ENCODE measurements around the gene RSL1D1. TPM values are rescaled to one million over a fixed set of nuclear protein-coding genes. Genes with fewer than 3 reads are reported as not detected.

Gene RSL1D1
- total RNA-seq, 1 experiment from 2014 or later: 195 TPM

DNA sequence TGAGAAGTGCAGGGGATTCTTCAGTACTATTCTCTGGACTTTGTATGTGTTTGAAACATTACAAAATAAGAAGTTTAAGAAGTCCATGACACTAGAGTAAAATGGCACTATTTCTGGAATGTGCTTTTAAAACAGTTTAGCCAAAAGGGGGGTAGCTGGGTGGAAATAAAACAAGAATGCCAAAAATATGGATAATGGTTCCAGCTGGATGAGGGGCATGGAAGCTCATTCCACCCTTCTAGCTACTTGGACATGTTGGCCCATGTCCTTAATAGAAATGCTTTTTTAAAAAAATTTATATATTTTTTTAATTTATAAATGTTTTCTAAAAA is 67.3 kb downstream of the RSL1D1 start:
- ATAC-seq (no peak), DNase-seq (ENCODE audit: low read depth, low spot score) (no peak)
- ChIA-PET POLR2A (no interaction called here), CTCF (no interaction called here)
- no TSS peak for BruUV-seq (replicated peaks)
- intact Hi-C loops (cut with micrococcal nuclease; ENCODE audit: unreplicated experiment) (no loop called here), in situ Hi-C loops (cut with HindIII; ENCODE audit: low pct_unique_long_range_greater_than_20kb, low sequenced_read_pairs) (no loop called here)
- H3K4me1 ChIP-seq (ENCODE audit: control insufficient read depth, insufficient read depth, low read length): peaks cover 43% of the 10 kb centered on the region
- H3K9me3 ChIP-seq (ENCODE audit: control insufficient read depth, insufficient read depth, low read depth, low read length): no peaks in the 10 kb centered on the region
- no peaks in the 10 kb centered on the region for H3K27me3 ChIP-seq (ENCODE audit: control insufficient read depth, insufficient read depth, low read length)
- peaks cover 7% of the 10 kb centered on the region for H3K36me3 ChIP-seq (ENCODE audit: control insufficient read depth, insufficient read depth, low read length)
- H3K4me3 ChIP-seq (ENCODE audit: low read depth in 2 of 2, low read length in 2 of 2): no peak overlapping the region; a peak in 2 of 4 replicates
- TF ChIP-seq TCF7L2 (IDR thresholded peaks at IDR 0.05; ENCODE audit: low read depth, low read length) (no peak), SIN3A (IDR thresholded peaks at IDR 0.05; ENCODE audit: borderline replicate concordance, insufficient read depth, low read depth, low read length) (no peak), POLR2AphosphoS5 (IDR thresholded peaks at IDR 0.05; ENCODE audit: low read depth, low read length) (no peak)
- TF ChIP-seq, protein P1, sequence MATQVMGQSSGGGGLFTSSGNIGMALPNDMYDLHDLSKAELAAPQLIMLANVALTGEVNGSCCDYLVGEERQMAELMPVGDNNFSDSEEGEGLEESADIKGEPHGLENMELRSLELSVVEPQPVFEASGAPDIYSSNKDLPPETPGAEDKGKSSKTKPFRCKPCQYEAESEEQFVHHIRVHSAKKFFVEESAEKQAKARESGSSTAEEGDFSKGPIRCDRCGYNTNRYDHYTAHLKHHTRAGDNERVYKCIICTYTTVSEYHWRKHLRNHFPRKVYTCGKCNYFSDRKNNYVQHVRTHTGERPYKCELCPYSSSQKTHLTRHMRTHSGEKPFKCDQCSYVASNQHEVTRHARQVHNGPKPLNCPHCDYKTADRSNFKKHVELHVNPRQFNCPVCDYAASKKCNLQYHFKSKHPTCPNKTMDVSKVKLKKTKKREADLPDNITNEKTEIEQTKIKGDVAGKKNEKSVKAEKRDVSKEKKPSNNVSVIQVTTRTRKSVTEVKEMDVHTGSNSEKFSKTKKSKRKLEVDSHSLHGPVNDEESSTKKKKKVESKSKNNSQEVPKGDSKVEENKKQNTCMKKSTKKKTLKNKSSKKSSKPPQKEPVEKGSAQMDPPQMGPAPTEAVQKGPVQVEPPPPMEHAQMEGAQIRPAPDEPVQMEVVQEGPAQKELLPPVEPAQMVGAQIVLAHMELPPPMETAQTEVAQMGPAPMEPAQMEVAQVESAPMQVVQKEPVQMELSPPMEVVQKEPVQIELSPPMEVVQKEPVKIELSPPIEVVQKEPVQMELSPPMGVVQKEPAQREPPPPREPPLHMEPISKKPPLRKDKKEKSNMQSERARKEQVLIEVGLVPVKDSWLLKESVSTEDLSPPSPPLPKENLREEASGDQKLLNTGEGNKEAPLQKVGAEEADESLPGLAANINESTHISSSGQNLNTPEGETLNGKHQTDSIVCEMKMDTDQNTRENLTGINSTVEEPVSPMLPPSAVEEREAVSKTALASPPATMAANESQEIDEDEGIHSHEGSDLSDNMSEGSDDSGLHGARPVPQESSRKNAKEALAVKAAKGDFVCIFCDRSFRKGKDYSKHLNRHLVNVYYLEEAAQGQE (IDR thresholded peaks at IDR 0.05; ENCODE audit: insufficient read depth in 1 of 2, low read depth in 2 of 2, low read length in 1 of 2): no peak
- TF ChIP-seq, protein P2, sequence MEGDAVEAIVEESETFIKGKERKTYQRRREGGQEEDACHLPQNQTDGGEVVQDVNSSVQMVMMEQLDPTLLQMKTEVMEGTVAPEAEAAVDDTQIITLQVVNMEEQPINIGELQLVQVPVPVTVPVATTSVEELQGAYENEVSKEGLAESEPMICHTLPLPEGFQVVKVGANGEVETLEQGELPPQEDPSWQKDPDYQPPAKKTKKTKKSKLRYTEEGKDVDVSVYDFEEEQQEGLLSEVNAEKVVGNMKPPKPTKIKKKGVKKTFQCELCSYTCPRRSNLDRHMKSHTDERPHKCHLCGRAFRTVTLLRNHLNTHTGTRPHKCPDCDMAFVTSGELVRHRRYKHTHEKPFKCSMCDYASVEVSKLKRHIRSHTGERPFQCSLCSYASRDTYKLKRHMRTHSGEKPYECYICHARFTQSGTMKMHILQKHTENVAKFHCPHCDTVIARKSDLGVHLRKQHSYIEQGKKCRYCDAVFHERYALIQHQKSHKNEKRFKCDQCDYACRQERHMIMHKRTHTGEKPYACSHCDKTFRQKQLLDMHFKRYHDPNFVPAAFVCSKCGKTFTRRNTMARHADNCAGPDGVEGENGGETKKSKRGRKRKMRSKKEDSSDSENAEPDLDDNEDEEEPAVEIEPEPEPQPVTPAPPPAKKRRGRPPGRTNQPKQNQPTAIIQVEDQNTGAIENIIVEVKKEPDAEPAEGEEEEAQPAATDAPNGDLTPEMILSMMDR (IDR thresholded peaks at IDR 0.05): no peak
- H3K27ac ChIP-seq (ENCODE audit: low read length): peak overlapping the region; percentile 88

Other genes with a start within 250 kb of the RSL1D1 start
- gene SNN, start 183.1 kb downstream of the RSL1D1 start, total RNA-seq (2021; ENCODE audit: unreplicated experiment): 15.6 TPM
- gene TXNDC11, start 108.7 kb downstream of the RSL1D1 start, total RNA-seq (2021; ENCODE audit: unreplicated experiment): 30.5 TPM
- gene ZC3H7A, start 54.3 kb downstream of the RSL1D1 start, total RNA-seq (2021; ENCODE audit: unreplicated experiment): 52.3 TPM
- gene GSPT1, start 64.4 kb upstream of the RSL1D1 start, total RNA-seq (2021; ENCODE audit: unreplicated experiment): 194 TPM
- 10.3 TPM for gene NPIPB2, start 90.5 kb upstream of the RSL1D1 start, total RNA-seq (2021; ENCODE audit: unreplicated experiment)
- gene TNFRSF17, start 113.7 kb upstream of the RSL1D1 start, total RNA-seq (2021; ENCODE audit: unreplicated experiment): not detected
- 8.5 TPM for gene SNX29, start 125.2 kb upstream of the RSL1D1 start, total RNA-seq (2021; ENCODE audit: unreplicated experiment)